HepG2 (cell line): ENCODE data around the gene PEA15. TPM values are rescaled to one million over a fixed set of nuclear protein-coding genes. Genes with fewer than 3 reads are reported as not detected.

ENCODE experiments used
- ATAC-seq: fragments of 200-7000 bp; cut with Tn5 transposase; 3 replicates; pipeline ENCODE4 v1.9.1; 2020; ENCODE audit warnings: mild to moderate bottlenecking, moderate library complexity
- BruUV-seq: library from RNA; stranded (reverse); fragments of 400-500 nt; replicated peaks from 2 replicates; lab custom pipeline; 2021; lab: Mats Ljungman, UMichigan
- CTCF ChIA-PET: fragments of 300-600 bp; formaldehyde crosslinking; extraction: SDS; loops from one replicate; lab custom pipeline; 2021; ENCODE audit warnings: low total read pairs, inconsistent platforms, low intra/inter-chr PET ratio; lab: Yijun Ruan, JAX
- POLR2A ChIA-PET: fragments of 350-600 bp; sonication (Branson Sonifier 250); formaldehyde crosslinking; loops from one replicate; lab custom pipeline; 2020; ENCODE audit warnings: antibody characterized with exemption, inconsistent platforms; lab: Yijun Ruan, JAX
- DNase-seq: peaks from one replicate; pipeline ENCODE4 v3.0.0-alpha.2; 2015; ENCODE audit warnings: low spot score
- FAIRE-seq: peaks from 3 replicates; lab custom pipeline; 2011; peaks lifted over from hg19 to GRCh38; lab: Jason Lieb, UNC
- H2AFZ ChIP-seq: one replicate; pipeline ENCODE4 v1.6.1; 2011; ENCODE audit warnings: low read length, inconsistent platforms
- H3K27ac ChIP-seq: fragments of 300-600 bp; 3 replicates; pipeline ENCODE4 v1.8.0; 2011; ENCODE audit warnings: mixed run types, mild to moderate bottlenecking, mixed read lengths, low read length, inconsistent platforms; ENCODE audit not compliant: insufficient read depth; ENCODE audit errors: extremely low read length
- H3K27me3 ChIP-seq, 2 experiments: fragments of 200-600 bp in 1 of 2; 2 replicates in 1 of 2; 3 replicates in 1 of 2; pipeline versions ENCODE4 v1.6.0 to v1.8.0; 2011; ENCODE audit warnings: low read length in 2 of 2, mild to moderate bottlenecking in 2 of 2, moderate library complexity in 2 of 2, inconsistent platforms in 1 of 2; ENCODE audit not compliant: insufficient read depth in 2 of 2, control insufficient read depth in 1 of 2
- H3K36me3 ChIP-seq, 2 experiments: fragments of 200-600 bp in 1 of 2; replicated peaks in 1 of 2; 2 replicates in 1 of 2; 3 replicates in 1 of 2; pipeline versions ENCODE4 v1.5.1 to v1.8.0; 2011; ENCODE audit warnings: low read length in 2 of 2, inconsistent platforms in 1 of 2; ENCODE audit not compliant: insufficient read depth in 2 of 2, control insufficient read depth in 1 of 2
- H3K4me1 ChIP-seq: 2 replicates; pipeline ENCODE4 v1.5.1; 2012; ENCODE audit warnings: low read length, inconsistent platforms; ENCODE audit not compliant: insufficient read depth
- H3K4me2 ChIP-seq: 2 replicates; pipeline ENCODE4 v1.6.0; 2011; ENCODE audit warnings: low read depth, low read length, inconsistent platforms
- H3K4me3 ChIP-seq, 3 experiments: fragments of 200-600 bp in 1 of 3; sonication (generic), shearing (Covaris generic) in 1 of 3; replicated peaks in 1 of 3; 2 replicates each; pipeline ENCODE4 v1.5.1; 2011 to 2016; ENCODE audit warnings: low read length in 3 of 3, inconsistent platforms in 2 of 3, low read depth in 2 of 3, mild to moderate bottlenecking in 2 of 3, control low read depth in 1 of 3, mixed read lengths in 1 of 3; ENCODE audit not compliant: insufficient read depth in 1 of 3
- H3K79me2 ChIP-seq: one replicate; pipeline ENCODE4 v1.6.1; 2011; ENCODE audit warnings: low read length, inconsistent platforms; ENCODE audit not compliant: insufficient read depth
- H3K9ac ChIP-seq: 2 replicates; pipeline ENCODE4 v1.6.0; 2011; ENCODE audit warnings: mild to moderate bottlenecking, low read depth, low read length, inconsistent platforms; ENCODE audit not compliant: insufficient read depth
- H3K9me3 ChIP-seq: 2 replicates; pipeline ENCODE4 v1.5.1; 2012; ENCODE audit warnings: mild to moderate bottlenecking, low read length
- H4K20me1 ChIP-seq: 2 replicates; pipeline ENCODE4 v1.6.0; 2011; ENCODE audit warnings: inconsistent platforms, mild to moderate bottlenecking, low read length, moderate library complexity; ENCODE audit not compliant: insufficient read depth
- HNRNPH1 ChIP-seq: fragments of 200-400 bp; formaldehyde crosslinking; optimal IDR thresholded peaks from 2 replicates; pipeline ENCODE3; 2017; ENCODE audit warnings: mild to moderate bottlenecking, low read depth, low read length
- PHF21A ChIP-seq: sonication (generic); formaldehyde crosslinking; IDR thresholded peaks from 2 replicates; pipeline ENCODE4 v1.5.0; 2020; ENCODE audit warnings: mild to moderate bottlenecking, missing genetic modification reagents
- TGIF2 ChIP-seq: IDR thresholded peaks from 2 replicates; pipeline ENCODE4 v1.6.1; 2016; ENCODE audit warnings: control low read depth, missing compliant biosample characterization
- ZC3H13 ChIP-seq: sonication (generic); formaldehyde crosslinking; IDR thresholded peaks from 2 replicates; pipeline ENCODE4 v1.8.1; 2023; ENCODE audit warnings: mild to moderate bottlenecking, missing genetic modification reagents, moderate library complexity
- ZNF121 ChIP-seq: sonication (generic); formaldehyde crosslinking; IDR thresholded peaks from 2 replicates; pipeline ENCODE4 v1.5.0; 2020; ENCODE audit warnings: mild to moderate bottlenecking, missing genetic modification reagents
- ZNF18 ChIP-seq: sonication (generic); formaldehyde crosslinking; IDR thresholded peaks from 2 replicates; pipeline ENCODE4 v1.8.0; 2022; ENCODE audit warnings: mild to moderate bottlenecking, missing genetic modification reagents; ENCODE audit not compliant: insufficient replicate concordance
- ZNF275 ChIP-seq: sonication (generic); formaldehyde crosslinking; IDR thresholded peaks from 2 replicates; pipeline ENCODE4 v1.8.0; 2022; ENCODE audit warnings: missing genetic modification reagents, mild to moderate bottlenecking, inconsistent platforms, borderline replicate concordance
- whole genome bisulfite sequencing: methylation state at CpG from one replicate; pipeline ENCODE4 v1.1.6; 2017; ENCODE audit warnings: low lambda C conversion rate; 5-methylcytosine and 5-hydroxymethylcytosine counted together
- in situ Hi-C: cut with HindIII; loops from 2 replicates; pipeline ENCODE4 v1.10.0; 2017; ENCODE audit warnings: low pct_unique_long_range_greater_than_20kb; ENCODE audit not compliant: extremely low pct_ligation_motif_present
- intact Hi-C: fragments of 100-400 bp; cut with micrococcal nuclease; formaldehyde crosslinking; loops from one replicate; pipeline ENCODE4 v1.10.0; 2022; ENCODE audit not compliant: unreplicated experiment
- polyA plus RNA-seq, 8 experiments: library from polyadenylated mRNA; depleted of rRNA in 3 of 8; stranded (reverse) in 7 of 8; unstranded in 1 of 8; fragments of >200 nt; fragmentation: Illumina TruSeq in 4 of 8; extraction: Trizol in 4 of 8; gene quantifications; 2 replicates each; pipeline versions ENCODE4 v1.2.1 to v1.2.3, GENCODE V29; 2011 to 2016; ENCODE audit warnings: low read depth in 4 of 8, missing spikeins in 1 of 8, mixed read lengths in 1 of 8; ENCODE audit not compliant: insufficient read depth in 1 of 8
- total RNA-seq, 5 experiments: library from RNA; depleted of rRNA; stranded (reverse); fragments of >200 nt; fragmentation: Illumina TruSeq; extraction: Trizol; gene quantifications; 2 replicates each; pipeline ENCODE4 v1.2.3, GENCODE V29; 2016; ENCODE audit warnings: low read depth in 1 of 5
- TF ChIP-seq, protein P1 (sequence below): sonication (generic); formaldehyde crosslinking; IDR thresholded peaks from 2 replicates; pipeline ENCODE4 v1.4.0; 2020; ENCODE audit warnings: missing genetic modification reagents, borderline replicate concordance
- TF ChIP-seq, protein P2 (sequence below): sonication (generic); formaldehyde crosslinking; IDR thresholded peaks from 2 replicates; pipeline ENCODE4 v1.4.0; 2020; ENCODE audit warnings: missing genetic modification reagents, borderline replicate concordance
- TF ChIP-seq, protein P3 (sequence below): IDR thresholded peaks from 2 replicates; pipeline ENCODE4 v1.6.1; 2016; ENCODE audit warnings: missing genetic modification reagents, missing compliant biosample characterization

PEA15 gene
- total and polyA plus RNA-seq, 2 of the 13 experiments (the other 11 are each of a cell fraction or from before 2014, with no cell fraction given) = 12.1 to 35.2 TPM

- intact Hi-C loops (no loop called here), in situ Hi-C loops (no loop called here)
- CTCF ChIA-PET = no interaction called here
- Histone ChIP-seq H3K9me3 (no peaks in the 10 kb centered on the region), H3K36me3 (no peaks in the 10 kb centered on the region), H3K79me2 (no peaks in the 10 kb centered on the region), H3K4me2 (no peak overlapping the region), H3K27me3 (peaks cover 0 to 31% of the 10 kb centered on the region in 2 experiments; a peak in 3 of 5 replicates), H3K4me3 (no peak overlapping the region), H3K27ac (no peak overlapping the region), H3K4me1 (peaks cover 23% of the 10 kb centered on the region), H4K20me1 (no peaks in the 10 kb centered on the region), H3K9ac (no peak overlapping the region), H2AFZ (no peak overlapping the region)
- FAIRE-seq (no peak), DNase-seq (no peak), ATAC-seq (no peak)
- POLR2A ChIA-PET = no interaction called here
- 72% methylated on average over 5 of the region's 5 CpGs for WGBS
- no TSS peak for BruUV-seq
- TF ChIP-seq PHF21A (CRISPR knock-in tag) (no peak), ZNF18 (CRISPR knock-in tag) (no peak), HNRNPH1 (no peak), ZC3H13 (CRISPR knock-in tag) (no peak), ZNF121 (no peak), ZNF275 (CRISPR knock-in tag) (no peak), TGIF2 (no peak)
- TF ChIP-seq, protein P1, sequence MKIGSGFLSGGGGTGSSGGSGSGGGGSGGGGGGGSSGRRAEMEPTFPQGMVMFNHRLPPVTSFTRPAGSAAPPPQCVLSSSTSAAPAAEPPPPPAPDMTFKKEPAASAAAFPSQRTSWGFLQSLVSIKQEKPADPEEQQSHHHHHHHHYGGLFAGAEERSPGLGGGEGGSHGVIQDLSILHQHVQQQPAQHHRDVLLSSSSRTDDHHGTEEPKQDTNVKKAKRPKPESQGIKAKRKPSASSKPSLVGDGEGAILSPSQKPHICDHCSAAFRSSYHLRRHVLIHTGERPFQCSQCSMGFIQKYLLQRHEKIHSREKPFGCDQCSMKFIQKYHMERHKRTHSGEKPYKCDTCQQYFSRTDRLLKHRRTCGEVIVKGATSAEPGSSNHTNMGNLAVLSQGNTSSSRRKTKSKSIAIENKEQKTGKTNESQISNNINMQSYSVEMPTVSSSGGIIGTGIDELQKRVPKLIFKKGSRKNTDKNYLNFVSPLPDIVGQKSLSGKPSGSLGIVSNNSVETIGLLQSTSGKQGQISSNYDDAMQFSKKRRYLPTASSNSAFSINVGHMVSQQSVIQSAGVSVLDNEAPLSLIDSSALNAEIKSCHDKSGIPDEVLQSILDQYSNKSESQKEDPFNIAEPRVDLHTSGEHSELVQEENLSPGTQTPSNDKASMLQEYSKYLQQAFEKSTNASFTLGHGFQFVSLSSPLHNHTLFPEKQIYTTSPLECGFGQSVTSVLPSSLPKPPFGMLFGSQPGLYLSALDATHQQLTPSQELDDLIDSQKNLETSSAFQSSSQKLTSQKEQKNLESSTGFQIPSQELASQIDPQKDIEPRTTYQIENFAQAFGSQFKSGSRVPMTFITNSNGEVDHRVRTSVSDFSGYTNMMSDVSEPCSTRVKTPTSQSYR (CRISPR knock-in tag) = no peak
- TF ChIP-seq, protein P2, sequence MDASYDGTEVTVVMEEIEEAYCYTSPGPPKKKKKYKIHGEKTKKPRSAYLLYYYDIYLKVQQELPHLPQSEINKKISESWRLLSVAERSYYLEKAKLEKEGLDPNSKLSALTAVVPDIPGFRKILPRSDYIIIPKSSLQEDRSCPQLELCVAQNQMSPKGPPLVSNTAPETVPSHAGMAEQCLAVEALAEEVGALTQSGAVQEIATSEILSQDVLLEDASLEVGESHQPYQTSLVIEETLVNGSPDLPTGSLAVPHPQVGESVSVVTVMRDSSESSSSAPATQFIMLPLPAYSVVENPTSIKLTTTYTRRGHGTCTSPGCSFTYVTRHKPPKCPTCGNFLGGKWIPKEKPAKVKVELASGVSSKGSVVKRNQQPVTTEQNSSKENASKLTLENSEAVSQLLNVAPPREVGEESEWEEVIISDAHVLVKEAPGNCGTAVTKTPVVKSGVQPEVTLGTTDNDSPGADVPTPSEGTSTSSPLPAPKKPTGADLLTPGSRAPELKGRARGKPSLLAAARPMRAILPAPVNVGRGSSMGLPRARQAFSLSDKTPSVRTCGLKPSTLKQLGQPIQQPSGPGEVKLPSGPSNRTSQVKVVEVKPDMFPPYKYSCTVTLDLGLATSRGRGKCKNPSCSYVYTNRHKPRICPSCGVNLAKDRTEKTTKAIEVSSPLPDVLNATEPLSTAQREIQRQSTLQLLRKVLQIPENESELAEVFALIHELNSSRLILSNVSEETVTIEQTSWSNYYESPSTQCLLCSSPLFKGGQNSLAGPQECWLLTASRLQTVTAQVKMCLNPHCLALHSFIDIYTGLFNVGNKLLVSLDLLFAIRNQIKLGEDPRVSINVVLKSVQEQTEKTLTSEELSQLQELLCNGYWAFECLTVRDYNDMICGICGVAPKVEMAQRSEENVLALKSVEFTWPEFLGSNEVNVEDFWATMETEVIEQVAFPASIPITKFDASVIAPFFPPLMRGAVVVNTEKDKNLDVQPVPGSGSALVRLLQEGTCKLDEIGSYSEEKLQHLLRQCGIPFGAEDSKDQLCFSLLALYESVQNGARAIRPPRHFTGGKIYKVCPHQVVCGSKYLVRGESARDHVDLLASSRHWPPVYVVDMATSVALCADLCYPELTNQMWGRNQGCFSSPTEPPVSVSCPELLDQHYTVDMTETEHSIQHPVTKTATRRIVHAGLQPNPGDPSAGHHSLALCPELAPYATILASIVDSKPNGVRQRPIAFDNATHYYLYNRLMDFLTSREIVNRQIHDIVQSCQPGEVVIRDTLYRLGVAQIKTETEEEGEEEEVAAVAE (CRISPR knock-in tag) = no peak
- TF ChIP-seq, protein P3, sequence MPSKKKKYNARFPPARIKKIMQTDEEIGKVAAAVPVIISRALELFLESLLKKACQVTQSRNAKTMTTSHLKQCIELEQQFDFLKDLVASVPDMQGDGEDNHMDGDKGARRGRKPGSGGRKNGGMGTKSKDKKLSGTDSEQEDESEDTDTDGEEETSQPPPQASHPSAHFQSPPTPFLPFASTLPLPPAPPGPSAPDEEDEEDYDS (CRISPR knock-in tag) = no peak
Measured at GRCh38 chr1:160168016-160168415, 37.2 kb upstream of the PEA15 start.
